Measurements from ENCODE around the gene GMCL2.
A peak's percentile ranks its signal among the peaks of the same experiment; 100 is the strongest.

The GMCL2 gene

GRCh38 chr5:178224403-178224802, 37.2 kb upstream of the GMCL2 start:
- TF ChIP-seq CTCF (IDR thresholded peaks at IDR 0.05; ENCODE audit: unreplicated experiment in 3 of 3) = no peak
- Mint-ChIP-seq H3K4me3 (no peak overlapping the region), H3K27me3 (ENCODE audit: low read depth) (no peaks in the 10 kb centered on the region), H3K27ac (peak overlapping the region in 1 of 3 experiments; percentile 45), H3K4me1 (peaks cover 6% of the 10 kb centered on the region), H3K36me3 (ENCODE audit: low read depth) (peaks cover 69% of the 10 kb centered on the region), H3K9me3 (no peaks in the 10 kb centered on the region)

- Mint-ChIP-seq H3K27me3 (ENCODE audit: low read depth) (no peaks in the 10 kb centered on the region), H3K27ac (peak overlapping the region in 1 of 3 experiments; percentile 45), H3K4me3 (no peak overlapping the region), H3K9me3 (no peaks in the 10 kb centered on the region), H3K36me3 (ENCODE audit: low read depth) (peaks cover 69% of the 10 kb centered on the region), H3K4me1 (peaks cover 8% of the 10 kb centered on the region)
- TF ChIP-seq CTCF (IDR thresholded peaks at IDR 0.05; ENCODE audit: unreplicated experiment in 3 of 3) = no peak
These were observed 36.7 kb upstream of the GMCL2 start for GRCh38 chr5:178223828-178224335.

- Mint-ChIP-seq H3K27me3 (ENCODE audit: low read depth) (no peaks in the 10 kb centered on the region), H3K4me3 (no peak overlapping the region), H3K9me3 (no peaks in the 10 kb centered on the region), H3K4me1 (peaks cover 13% of the 10 kb centered on the region), H3K27ac (peak overlapping the region in 1 of 3 experiments; percentile 45), H3K36me3 (ENCODE audit: low read depth) (peaks cover 69% of the 10 kb centered on the region)
- TF ChIP-seq CTCF (IDR thresholded peaks at IDR 0.05; ENCODE audit: unreplicated experiment in 3 of 3) = no peak
These were observed 36.1 kb upstream of the GMCL2 start for GRCh38 chr5:178223196-178223773.

GRCh38 chr5:178222292-178222691, 35.1 kb upstream of the GMCL2 start:
- H3K4me3 Mint-ChIP-seq = no peak overlapping the region
- peaks cover 13% of the 10 kb centered on the region for H3K4me1 Mint-ChIP-seq
- no peaks in the 10 kb centered on the region for H3K27me3 Mint-ChIP-seq (ENCODE audit: low read depth)
- peaks cover 60% of the 10 kb centered on the region for H3K36me3 Mint-ChIP-seq (ENCODE audit: low read depth)
- no peaks in the 10 kb centered on the region for H3K9me3 Mint-ChIP-seq
- no peak overlapping the region for H3K27ac Mint-ChIP-seq
- no peak for TF ChIP-seq CTCF (IDR thresholded peaks at IDR 0.05; ENCODE audit: unreplicated experiment in 3 of 3)

- Mint-ChIP-seq H3K27me3 (ENCODE audit: low read depth) (no peaks in the 10 kb centered on the region), H3K4me3 (no peak overlapping the region), H3K9me3 (no peaks in the 10 kb centered on the region), H3K36me3 (ENCODE audit: low read depth) (peaks cover 57% of the 10 kb centered on the region), H3K4me1 (peaks cover 13% of the 10 kb centered on the region), H3K27ac (no peak overlapping the region)
- TF ChIP-seq CTCF (IDR thresholded peaks at IDR 0.05; ENCODE audit: unreplicated experiment in 3 of 3) = no peak
These were observed 34.7 kb upstream of the GMCL2 start for GRCh38 chr5:178221853-178222252.

- no peaks in the 10 kb centered on the region for H3K27me3 Mint-ChIP-seq (ENCODE audit: low read depth)
- peaks cover 13% of the 10 kb centered on the region for H3K4me1 Mint-ChIP-seq
- no peak overlapping the region for H3K4me3 Mint-ChIP-seq
- no peak overlapping the region for H3K27ac Mint-ChIP-seq
- H3K9me3 Mint-ChIP-seq = no peaks in the 10 kb centered on the region
- peaks cover 57% of the 10 kb centered on the region for H3K36me3 Mint-ChIP-seq (ENCODE audit: low read depth)
- TF ChIP-seq CTCF (IDR thresholded peaks at IDR 0.05; ENCODE audit: unreplicated experiment in 3 of 3) = no peak
These were observed 34.1 kb upstream of the GMCL2 start for GRCh38 chr5:178221282-178221681.
